ENCODE measurements around the gene C11orf42. TPM values are rescaled to one million over a fixed set of nuclear protein-coding genes. Genes with fewer than 3 reads are reported as not detected.

Gene C11orf42
- total RNA-seq (not detected in 2 replicates), polyA plus RNA-seq (0.15 and 0.32 TPM in 2 replicates)

GRCh38 chr11:6205366-6205765 lies at the start of gene C11orf42:
TSS of gene C11orf42 (plus strand) at chr11:6205557. CDS start at chr11:6205616, 59 bp downstream.
- no peak for DNase-seq (ENCODE audit: low read depth in 1 of 2, low spot score in 1 of 2)
- no peaks in the 10 kb centered on the region for H3K9me3 ChIP-seq (ENCODE audit: low read depth)
- H3K4me3 ChIP-seq = no peak within 1 kb of the TSS
- no peak within 1 kb of the TSS for H3K27ac ChIP-seq
- peaks cover 10% of the 10 kb centered on the region for H3K36me3 ChIP-seq
- TF ChIP-seq, protein P1, sequence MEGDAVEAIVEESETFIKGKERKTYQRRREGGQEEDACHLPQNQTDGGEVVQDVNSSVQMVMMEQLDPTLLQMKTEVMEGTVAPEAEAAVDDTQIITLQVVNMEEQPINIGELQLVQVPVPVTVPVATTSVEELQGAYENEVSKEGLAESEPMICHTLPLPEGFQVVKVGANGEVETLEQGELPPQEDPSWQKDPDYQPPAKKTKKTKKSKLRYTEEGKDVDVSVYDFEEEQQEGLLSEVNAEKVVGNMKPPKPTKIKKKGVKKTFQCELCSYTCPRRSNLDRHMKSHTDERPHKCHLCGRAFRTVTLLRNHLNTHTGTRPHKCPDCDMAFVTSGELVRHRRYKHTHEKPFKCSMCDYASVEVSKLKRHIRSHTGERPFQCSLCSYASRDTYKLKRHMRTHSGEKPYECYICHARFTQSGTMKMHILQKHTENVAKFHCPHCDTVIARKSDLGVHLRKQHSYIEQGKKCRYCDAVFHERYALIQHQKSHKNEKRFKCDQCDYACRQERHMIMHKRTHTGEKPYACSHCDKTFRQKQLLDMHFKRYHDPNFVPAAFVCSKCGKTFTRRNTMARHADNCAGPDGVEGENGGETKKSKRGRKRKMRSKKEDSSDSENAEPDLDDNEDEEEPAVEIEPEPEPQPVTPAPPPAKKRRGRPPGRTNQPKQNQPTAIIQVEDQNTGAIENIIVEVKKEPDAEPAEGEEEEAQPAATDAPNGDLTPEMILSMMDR (IDR thresholded peaks at IDR 0.05; ENCODE audit: low read depth, low read length) = no peak
- H3K27me3 ChIP-seq = no peaks in the 10 kb centered on the region
- H3K4me1 ChIP-seq (ENCODE audit: low read depth) = no peaks in the 10 kb centered on the region

GRCh38 chr11:6156628-6157359 lies 48.6 kb upstream of the C11orf42 start:
- Histone ChIP-seq H3K36me3 (no peaks in the 10 kb centered on the region), H3K4me3 (no peak overlapping the region), H3K9me3 (ENCODE audit: low read depth) (no peaks in the 10 kb centered on the region), H3K4me1 (ENCODE audit: low read depth) (no peaks in the 10 kb centered on the region), H3K27me3 (no peaks in the 10 kb centered on the region), H3K27ac (no peak overlapping the region)
- DNase-seq (ENCODE audit: low read depth in 1 of 2, low spot score in 1 of 2) = no peak
- TF ChIP-seq, protein P1 (IDR thresholded peaks at IDR 0.05; ENCODE audit: low read depth, low read length) = no peak

DNA sequence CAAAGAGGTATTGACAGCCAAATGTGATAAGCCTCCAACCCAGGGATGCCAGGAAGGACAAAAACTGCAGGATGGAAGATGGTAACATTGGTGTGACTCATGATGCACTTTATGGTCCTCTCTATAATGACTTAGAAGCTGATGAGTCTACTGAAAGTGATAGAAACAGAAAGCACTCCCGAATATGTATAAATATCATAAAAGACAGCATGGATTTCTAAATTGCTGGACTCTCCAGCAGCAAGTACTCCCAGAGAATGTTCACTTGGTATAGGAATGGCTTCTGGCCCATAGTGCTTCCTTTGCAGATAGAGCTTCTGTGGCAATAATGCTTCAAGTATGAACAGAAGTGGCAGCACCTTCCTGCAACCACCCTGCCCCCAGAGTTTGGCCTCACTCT lies 35.1 kb upstream of the C11orf42 start, which contains the start of gene OR52B2:
Gene OR52B2 (minus strand): TSS at position 101 of the 400 bp plus-strand sequence. CDS start 0 bp downstream, at position 101.
- no peaks in the 10 kb centered on the region for H3K36me3 ChIP-seq
- TF ChIP-seq, protein P1 (IDR thresholded peaks at IDR 0.05; ENCODE audit: low read depth, low read length) = no peak
- no peaks in the 10 kb centered on the region for H3K4me1 ChIP-seq (ENCODE audit: low read depth)
- H3K27me3 ChIP-seq = no peaks in the 10 kb centered on the region
- no peaks in the 10 kb centered on the region for H3K9me3 ChIP-seq (ENCODE audit: low read depth)
- H3K4me3 ChIP-seq = no peak within 1 kb of the TSS
- no peak for DNase-seq (ENCODE audit: low read depth in 1 of 2, low spot score in 1 of 2)
- H3K27ac ChIP-seq = no peak within 1 kb of the TSS

- Histone ChIP-seq H3K4me3 (no peak overlapping the region), H3K36me3 (no peaks in the 10 kb centered on the region)
- TF ChIP-seq, protein P1 (IDR thresholded peaks at IDR 0.05; ENCODE audit: low read depth, low read length) = no peak
Measured at GRCh38 chr11:6175440-6175839, 29.9 kb upstream of the C11orf42 start.

DNA sequence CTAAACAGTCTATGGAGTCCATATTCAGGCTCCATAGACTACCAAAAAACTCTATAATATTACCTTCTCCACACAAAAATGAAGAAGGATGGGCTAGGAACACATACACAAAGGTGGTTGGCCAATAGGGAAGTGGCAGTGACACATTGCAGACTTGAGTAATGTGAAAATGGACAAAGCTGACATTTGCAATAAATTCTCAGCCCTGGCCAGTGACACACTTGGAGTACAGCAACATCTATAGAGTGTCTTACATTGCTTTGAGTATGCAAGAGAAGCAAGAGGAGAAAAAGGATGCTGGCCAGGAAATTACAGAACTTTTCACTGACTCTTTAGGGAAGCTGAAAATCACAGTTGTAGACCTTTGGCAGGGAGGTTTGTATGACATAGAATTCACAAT lies 13.6 kb upstream of the C11orf42 start:
- Histone ChIP-seq H3K27ac (no peak overlapping the region), H3K4me3 (no peak overlapping the region), H3K4me1 (ENCODE audit: low read depth) (no peaks in the 10 kb centered on the region), H3K9me3 (ENCODE audit: low read depth) (no peaks in the 10 kb centered on the region), H3K36me3 (no peaks in the 10 kb centered on the region), H3K27me3 (no peaks in the 10 kb centered on the region)
- DNase-seq (ENCODE audit: low read depth in 1 of 2, low spot score in 1 of 2) = no peak
- TF ChIP-seq, protein P1 (IDR thresholded peaks at IDR 0.05; ENCODE audit: low read depth, low read length) = no peak

More at GRCh38 chr11:6175440-6175839, 29.9 kb upstream of the C11orf42 start:
- no peaks in the 10 kb centered on the region for H3K27me3 ChIP-seq
- DNase-seq (ENCODE audit: low read depth in 1 of 2, low spot score in 1 of 2) = no peak
- no peak overlapping the region for H3K27ac ChIP-seq
- H3K4me1 ChIP-seq (ENCODE audit: low read depth) = no peaks in the 10 kb centered on the region
- H3K9me3 ChIP-seq (ENCODE audit: low read depth) = no peaks in the 10 kb centered on the region
